ENCODE measurements around the gene QRFP. TPM values are rescaled to one million over a fixed set of nuclear protein-coding genes. Genes with fewer than 3 reads are reported as not detected.

The QRFP gene
- not detected in 2 replicates for total RNA-seq

GRCh38 chr9:130896233-130897014, at the start of gene QRFP:
Gene QRFP (minus strand): TSS chr9:130896812. CDS start chr9:130893838, 2,974 bp downstream.

GRCh38 chr9:130938652-130939404, 42.2 kb upstream of the QRFP start, which contains the start of gene FIBCD1:
Gene FIBCD1 (minus strand): TSS chr9:130939247. CDS start chr9:130938607, 640 bp downstream.

Other genes with a start within 250 kb of the QRFP start
- 0.32 TPM in 1 of 2 replicates, not detected in the other for gene PRDM12, start 232.2 kb downstream of the QRFP start, total RNA-seq
- gene EXOSC2, start 203.0 kb downstream of the QRFP start, total RNA-seq = 15.7 and 23.0 TPM in 2 replicates
- gene ABL1, start 61.6 kb downstream of the QRFP start, total RNA-seq = 56.3 and 61.4 TPM in 2 replicates
- 0.36 and 0.65 TPM in 2 replicates for gene FIBCD1, start 42.4 kb upstream of the QRFP start, total RNA-seq
- gene LAMC3, start 112.4 kb upstream of the QRFP start, total RNA-seq = not detected in 2 replicates
- gene AIF1L, start 199.7 kb upstream of the QRFP start, total RNA-seq = 0.49 TPM in 1 of 2 replicates, not detected in the other
- gene NUP214, start 228.8 kb upstream of the QRFP start, total RNA-seq = 22.9 and 33.9 TPM in 2 replicates

Data from cardiac atrium fibroblast (primary cell).